ENCODE results near the gene DCAF11. TPM values are rescaled to one million over a fixed set of nuclear protein-coding genes. Genes with fewer than 3 reads are reported as not detected.

The DCAF11 gene
- polyA plus RNA-seq (2012; ENCODE audit: low read depth, missing spikeins) = 46.3 TPM

- TF ChIP-seq POLR2A (IDR thresholded peaks at IDR 0.05; ENCODE audit: low read depth, low read length) = peak; percentile 50; the same call in 1 of the 2 replicates
- TF ChIP-seq POLR2AphosphoS5 (IDR thresholded peaks at IDR 0.05; ENCODE audit: low read depth, low read length) = peak; percentile 5; the same call in 1 of the 2 replicates
- no peak for TF ChIP-seq PAX5 (IDR thresholded peaks at IDR 0.05; ENCODE audit: insufficient read depth, low read length, severe bottlenecking)
- TF ChIP-seq SPI1 (IDR thresholded peaks at IDR 0.05; ENCODE audit: low read depth, low read length) = peak; percentile 41; the same call in 1 of the 2 replicates
- peak; percentile 49 for TF ChIP-seq TAF1 (IDR thresholded peaks at IDR 0.05; ENCODE audit: low read depth, low read length)
- DNase-seq (ENCODE audit: insufficient read length, low spot score) (peak; percentile 95), FAIRE-seq (peak; percentile 99)
Observed at GRCh38 chr14:24114532-24115421, at the start of gene DCAF11, which contains the start of gene NRL. DCAF11 (plus strand) TSS chr14:24114777; CDS start chr14:24115595, 818 bp downstream. NRL (minus strand) TSS chr14:24114949; CDS start chr14:24082848, 32,101 bp downstream.

GRCh38 chr14:24064856-24065255, 49.7 kb upstream of the DCAF11 start:
- no peak for TF ChIP-seq PAX5 (IDR thresholded peaks at IDR 0.05; ENCODE audit: insufficient read depth, low read length, severe bottlenecking)
- no peak for TF ChIP-seq POLR2AphosphoS5 (IDR thresholded peaks at IDR 0.05; ENCODE audit: low read depth, low read length)
- no peak for TF ChIP-seq TAF1 (IDR thresholded peaks at IDR 0.05; ENCODE audit: low read depth, low read length)
- TF ChIP-seq SPI1 (IDR thresholded peaks at IDR 0.05; ENCODE audit: low read depth, low read length) = no peak
- TF ChIP-seq POU2F2 (IDR thresholded peaks at IDR 0.05; ENCODE audit: low read depth, low read length) = no peak
- no peak for TF ChIP-seq POLR2A (IDR thresholded peaks at IDR 0.05; ENCODE audit: low read depth, low read length)
- FAIRE-seq (no peak), DNase-seq (ENCODE audit: insufficient read length, low spot score) (no peak)

- no peak for TF ChIP-seq POLR2AphosphoS5 (IDR thresholded peaks at IDR 0.05; ENCODE audit: low read depth, low read length)
- TF ChIP-seq SPI1 (IDR thresholded peaks at IDR 0.05; ENCODE audit: low read depth, low read length) = no peak
- TF ChIP-seq TAF1 (IDR thresholded peaks at IDR 0.05; ENCODE audit: low read depth, low read length) = no peak
- no peak for TF ChIP-seq POU2F2 (IDR thresholded peaks at IDR 0.05; ENCODE audit: low read depth, low read length)
- TF ChIP-seq PAX5 (IDR thresholded peaks at IDR 0.05; ENCODE audit: insufficient read depth, low read length, severe bottlenecking) = no peak
- TF ChIP-seq POLR2A (IDR thresholded peaks at IDR 0.05; ENCODE audit: low read depth, low read length) = no peak
- FAIRE-seq = no peak
- DNase-seq (ENCODE audit: insufficient read length, low spot score) = no peak
Observed at GRCh38 chr14:24065408-24065807, 49.2 kb upstream of the DCAF11 start.

- no peak for DNase-seq (ENCODE audit: insufficient read length, low spot score)
- no peak for TF ChIP-seq PAX5 (IDR thresholded peaks at IDR 0.05; ENCODE audit: insufficient read depth, low read length, severe bottlenecking)
- no peak for TF ChIP-seq POLR2AphosphoS5 (IDR thresholded peaks at IDR 0.05; ENCODE audit: low read depth, low read length)
- TF ChIP-seq SPI1 (IDR thresholded peaks at IDR 0.05; ENCODE audit: low read depth, low read length) = no peak
- no peak for TF ChIP-seq POU2F2 (IDR thresholded peaks at IDR 0.05; ENCODE audit: low read depth, low read length)
- no peak for TF ChIP-seq POLR2A (IDR thresholded peaks at IDR 0.05; ENCODE audit: low read depth, low read length)
- TF ChIP-seq TAF1 (IDR thresholded peaks at IDR 0.05; ENCODE audit: low read depth, low read length) = no peak
- FAIRE-seq = no peak
Observed at GRCh38 chr14:24066496-24067132, 48.0 kb upstream of the DCAF11 start.

DNA sequence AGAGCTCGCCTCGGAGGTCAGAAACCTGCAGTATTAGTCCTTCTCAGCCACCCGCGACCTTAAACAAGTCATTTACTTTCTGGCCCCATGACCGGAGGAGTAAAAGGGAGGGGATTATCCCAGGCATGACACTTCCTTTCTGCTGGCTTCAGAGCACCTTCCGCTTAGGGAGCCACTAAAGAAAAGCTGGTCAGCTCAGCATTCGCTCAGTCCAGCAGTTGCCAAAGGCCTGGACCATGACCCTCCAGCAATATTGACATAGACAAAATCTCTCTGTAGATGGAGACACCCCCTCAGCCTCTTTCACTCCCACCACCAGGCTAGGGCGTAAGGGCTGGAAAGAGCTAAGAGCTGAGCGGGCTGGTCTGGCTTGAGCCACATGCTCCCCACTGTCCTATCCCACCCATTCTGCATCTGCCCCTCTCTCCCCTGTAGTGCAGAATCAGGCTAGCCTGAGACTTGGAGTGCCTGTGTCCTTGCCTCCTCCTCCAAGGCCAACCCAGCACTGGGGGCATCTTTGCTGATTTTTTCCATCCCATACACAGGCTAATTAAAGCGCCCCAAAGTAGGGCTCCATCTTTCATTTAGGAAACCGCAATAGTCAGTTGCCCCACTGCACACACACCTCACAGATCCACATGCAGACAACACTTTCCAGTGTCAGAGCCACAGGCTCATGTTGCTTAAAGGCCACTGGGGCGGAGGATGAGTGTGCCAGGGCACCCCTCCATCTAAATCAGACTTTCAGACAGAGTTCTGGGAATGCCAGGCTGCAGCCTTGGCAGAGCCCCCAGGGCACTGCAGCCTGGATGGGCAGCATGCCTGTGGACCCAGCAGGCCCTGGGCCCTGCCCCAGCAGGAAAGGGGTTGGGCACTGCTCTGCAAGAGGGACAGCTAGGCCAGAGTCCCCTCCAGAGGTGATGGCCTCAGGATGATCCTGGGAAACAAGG, 47.2 kb upstream of the DCAF11 start:
- no peak for FAIRE-seq

DNA sequence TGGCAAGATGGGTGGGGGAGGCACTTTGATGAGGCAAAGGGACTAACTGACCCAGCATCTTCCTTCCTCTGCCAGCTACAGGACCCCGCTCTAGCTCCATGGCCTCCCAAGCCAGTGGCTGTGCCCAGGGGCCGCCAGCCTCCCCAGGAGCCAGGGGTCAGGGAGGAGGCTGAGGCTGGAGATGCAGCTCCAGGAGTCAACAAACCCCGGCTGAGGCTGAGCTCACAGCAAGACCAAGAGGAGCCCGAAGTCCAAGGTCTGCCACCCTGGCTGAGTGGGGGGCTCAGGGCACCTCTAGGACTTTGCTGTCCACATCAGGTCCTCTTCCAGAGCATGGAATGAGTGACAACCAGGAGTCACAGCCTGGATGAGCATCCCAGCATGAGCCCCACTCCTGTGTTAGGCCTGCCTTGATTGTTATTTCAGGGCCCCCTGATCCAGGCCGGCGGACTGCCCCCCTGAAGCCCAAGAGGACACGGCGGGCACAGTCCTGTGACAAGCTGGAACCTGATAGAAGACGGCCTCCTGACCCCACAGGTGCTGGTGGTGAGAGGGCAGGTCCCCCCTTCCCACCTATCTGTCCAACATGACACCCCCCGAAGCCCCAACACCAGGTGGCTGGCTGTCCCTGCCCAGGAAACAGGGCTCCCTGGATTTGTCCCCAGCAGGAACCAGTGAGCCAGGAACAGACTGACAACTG, 45.7 kb upstream of the DCAF11 start:
- TF ChIP-seq POLR2A (IDR thresholded peaks at IDR 0.05; ENCODE audit: low read depth, low read length) (no peak), TAF1 (IDR thresholded peaks at IDR 0.05; ENCODE audit: low read depth, low read length) (no peak), PAX5 (IDR thresholded peaks at IDR 0.05; ENCODE audit: insufficient read depth, low read length, severe bottlenecking) (no peak), SPI1 (IDR thresholded peaks at IDR 0.05; ENCODE audit: low read depth, low read length) (no peak), POU2F2 (IDR thresholded peaks at IDR 0.05; ENCODE audit: low read depth, low read length) (no peak), POLR2AphosphoS5 (IDR thresholded peaks at IDR 0.05; ENCODE audit: low read depth, low read length) (no peak)
- FAIRE-seq (no peak), DNase-seq (ENCODE audit: insufficient read length, low spot score) (no peak)

More for the DNA sequence above, 47.2 kb upstream of the DCAF11 start:
- TF ChIP-seq POLR2A (IDR thresholded peaks at IDR 0.05; ENCODE audit: low read depth, low read length) = no peak
- DNase-seq (ENCODE audit: insufficient read length, low spot score) = no peak

DNA sequence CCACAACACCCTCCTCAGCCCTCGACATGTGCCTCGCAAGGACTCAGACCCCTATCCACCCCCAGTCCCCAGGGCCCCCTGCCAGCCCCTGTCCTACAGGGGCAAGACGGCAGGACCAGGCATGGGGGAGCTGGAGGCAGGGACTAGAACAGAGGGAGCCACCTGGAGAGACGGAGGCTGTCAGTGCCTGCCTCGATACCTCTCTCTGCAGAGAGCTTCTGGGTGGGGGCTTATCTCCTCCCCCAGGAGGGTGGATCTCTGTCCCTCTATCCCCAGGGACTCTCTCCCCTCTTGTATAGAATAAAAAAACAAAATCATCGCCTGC, 45.2 kb upstream of the DCAF11 start:
- FAIRE-seq (no peak), DNase-seq (ENCODE audit: insufficient read length, low spot score) (no peak)
- TF ChIP-seq TAF1 (IDR thresholded peaks at IDR 0.05; ENCODE audit: low read depth, low read length) (no peak), POLR2AphosphoS5 (IDR thresholded peaks at IDR 0.05; ENCODE audit: low read depth, low read length) (no peak), POU2F2 (IDR thresholded peaks at IDR 0.05; ENCODE audit: low read depth, low read length) (no peak)

GRCh38 chr14:24070285-24071143, 44.1 kb upstream of the DCAF11 start:
- DNase-seq (ENCODE audit: insufficient read length, low spot score) = no peak
- TF ChIP-seq POLR2A (IDR thresholded peaks at IDR 0.05; ENCODE audit: low read depth, low read length) = no peak
- no peak for TF ChIP-seq TAF1 (IDR thresholded peaks at IDR 0.05; ENCODE audit: low read depth, low read length)
- no peak for TF ChIP-seq PAX5 (IDR thresholded peaks at IDR 0.05; ENCODE audit: insufficient read depth, low read length, severe bottlenecking)
- no peak for TF ChIP-seq POU2F2 (IDR thresholded peaks at IDR 0.05; ENCODE audit: low read depth, low read length)
- no peak for TF ChIP-seq SPI1 (IDR thresholded peaks at IDR 0.05; ENCODE audit: low read depth, low read length)
- no peak for TF ChIP-seq POLR2AphosphoS5 (IDR thresholded peaks at IDR 0.05; ENCODE audit: low read depth, low read length)
- no peak for FAIRE-seq
